ENCODE measurements around the gene KIAA0586. TPM values are rescaled to one million over a fixed set of nuclear protein-coding genes. Genes with fewer than 3 reads are reported as not detected.

Gene KIAA0586
- polyA plus RNA-seq, 1 of the 3 experiments (the other 2 are of a cell fraction): 7.5 TPM

- no peaks in the 10 kb centered on the region for H3K79me2 ChIP-seq (ENCODE audit: insufficient read depth)
- H3K9ac ChIP-seq: no peak overlapping the region
- H3F3A ChIP-seq (replicated peaks; ENCODE audit: insufficient read depth): no peaks in the 10 kb centered on the region
- no peak overlapping the region for H3K4me3 ChIP-seq (ENCODE audit: low read depth in 2 of 2, low read length in 1 of 2)
- no peak overlapping the region for H3K4me2 ChIP-seq
- CTCF ChIA-PET: no interaction called here
- no peaks in the 10 kb centered on the region for H3K4me1 ChIP-seq (ENCODE audit: control insufficient read depth in 1 of 2, insufficient read depth in 2 of 2, low read depth in 1 of 2, low read length in 1 of 2)
- H3K36me3 ChIP-seq (replicated peaks in 1 of 2; ENCODE audit: control insufficient read depth in 1 of 2, insufficient read depth in 2 of 2, low read length in 1 of 2): peaks cover 26 to 37% of the 10 kb centered on the region in 2 experiments
- no peak overlapping the region for H2AFZ ChIP-seq (ENCODE audit: low read depth)
- DNase-seq: no peak
- H4K20me1 ChIP-seq (ENCODE audit: insufficient read depth): no peaks in the 10 kb centered on the region
- POLR2A ChIA-PET: no interaction called here
- H3K27me3 ChIP-seq (ENCODE audit: insufficient read depth): no peaks in the 10 kb centered on the region
- H3K9me2 ChIP-seq: no peaks in the 10 kb centered on the region
- TF ChIP-seq PBX3 (IDR thresholded peaks at IDR 0.05) (no peak), USF1 (IDR thresholded peaks at IDR 0.05; ENCODE audit: borderline replicate concordance, low read depth) (no peak), ZBTB33 (IDR thresholded peaks at IDR 0.05; ENCODE audit: borderline replicate concordance, low read depth) (no peak), FOSL2 (IDR thresholded peaks at IDR 0.05; ENCODE audit: borderline replicate concordance, low read depth) (no peak), GABPA (IDR thresholded peaks at IDR 0.05; ENCODE audit: low read depth) (no peak), GATA2 (CRISPR knock-in tag; IDR thresholded peaks at IDR 0.05) (no peak), EP300 (IDR thresholded peaks at IDR 0.05; ENCODE audit: borderline replicate concordance in 1 of 2, low read depth in 1 of 2, low read length in 1 of 2) (no peak), JUND (IDR thresholded peaks at IDR 0.05) (no peak), REST (IDR thresholded peaks at IDR 0.05; ENCODE audit: low read depth, low read length) (no peak), SMC3 (IDR thresholded peaks at IDR 0.05; ENCODE audit: low read depth, low read length) (no peak), MAX (IDR thresholded peaks at IDR 0.05; ENCODE audit: low read depth) (no peak), NFIC (IDR thresholded peaks at IDR 0.05; ENCODE audit: borderline replicate concordance) (no peak), RXRA (IDR thresholded peaks at IDR 0.05; ENCODE audit: borderline replicate concordance, low read depth) (no peak), YY1 (IDR thresholded peaks at IDR 0.05; ENCODE audit: low read depth) (no peak), USF2 (IDR thresholded peaks at IDR 0.05; ENCODE audit: borderline replicate concordance, low read depth, low read length) (no peak), NRF1 (IDR thresholded peaks at IDR 0.05; ENCODE audit: low read depth, low read length) (no peak), EZH2phosphoT487 (IDR thresholded peaks at IDR 0.05; ENCODE audit: borderline replicate concordance, low read depth) (no peak)
- WGBS (ENCODE audit: low lambda C conversion rate): 73% methylated on average over 5 of the region's 5 CpGs
- H3K27ac ChIP-seq (ENCODE audit: low read depth in 2 of 2, low read length in 1 of 2): no peak overlapping the region
- H3K9me3 ChIP-seq: no peaks in the 10 kb centered on the region
Observed at GRCh38 chr14:58439476-58439875, 12.0 kb downstream of the KIAA0586 start.
